NB4 (cell line): ENCODE data around the gene ANKAR.
A peak's percentile ranks its signal among the peaks of the same experiment; 100 is the strongest.
"Not testable (repeated sequence)": the region's sequence is repeated elsewhere in the genome, so short reads cannot be mapped to it uniquely, and the experiment has no call there.

Experiments
- DNase-seq: peaks from one replicate; pipeline ENCODE4 v3.0.0; 2010; ENCODE audit warnings: low read depth
- H3K4me3 ChIP-seq: one replicate; pipeline ENCODE4 v1.5.1; 2011; ENCODE audit warnings: mild to moderate bottlenecking, low read depth, low read length, moderate library complexity
- CTCF ChIP-seq: IDR thresholded peaks from one replicate; pipeline ENCODE4 v1.5.1; 2012; ENCODE audit warnings: low read depth, low read length
- MYC ChIP-seq: IDR thresholded peaks from 2 replicates; pipeline ENCODE4 v1.6.1; 2011; ENCODE audit warnings: low read depth, low read length
- POLR2A ChIP-seq: IDR thresholded peaks from 2 replicates; pipeline ENCODE4 v1.6.1; 2011; ENCODE audit warnings: mild to moderate bottlenecking; ENCODE audit not compliant: insufficient read length; ENCODE audit errors: extremely low read depth
- TF ChIP-seq, protein P1 (sequence below): IDR thresholded peaks from 2 replicates; pipeline ENCODE4 v1.6.1; 2011; ENCODE audit warnings: low read depth, low read length

The ANKAR gene

DNA sequence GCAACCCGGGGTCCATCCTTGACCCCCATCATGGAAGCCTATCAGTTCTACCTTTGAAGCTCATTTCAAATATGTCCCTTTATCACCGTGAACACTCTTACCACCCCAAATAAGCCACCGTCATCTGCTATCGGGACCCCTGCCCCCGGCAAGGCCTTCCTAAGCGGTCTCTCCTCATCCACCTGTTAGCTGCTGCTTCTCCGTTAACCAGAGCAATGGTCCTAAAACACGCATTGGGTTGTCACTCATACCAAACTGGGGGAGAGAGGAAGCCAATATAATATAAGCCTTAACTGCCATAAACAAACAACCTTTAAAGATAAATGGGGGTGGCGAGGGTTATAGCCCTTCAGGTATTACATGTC lies 12.5 kb upstream of the ANKAR start:
- peak overlapping the region; percentile 97 for H3K4me3 ChIP-seq
- peak; percentile 26 for DNase-seq
- TF ChIP-seq, protein P1, sequence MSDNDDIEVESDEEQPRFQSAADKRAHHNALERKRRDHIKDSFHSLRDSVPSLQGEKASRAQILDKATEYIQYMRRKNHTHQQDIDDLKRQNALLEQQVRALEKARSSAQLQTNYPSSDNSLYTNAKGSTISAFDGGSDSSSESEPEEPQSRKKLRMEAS = no peak
- TF ChIP-seq CTCF (no peak), MYC (no peak), POLR2A (no peak)

DNA sequence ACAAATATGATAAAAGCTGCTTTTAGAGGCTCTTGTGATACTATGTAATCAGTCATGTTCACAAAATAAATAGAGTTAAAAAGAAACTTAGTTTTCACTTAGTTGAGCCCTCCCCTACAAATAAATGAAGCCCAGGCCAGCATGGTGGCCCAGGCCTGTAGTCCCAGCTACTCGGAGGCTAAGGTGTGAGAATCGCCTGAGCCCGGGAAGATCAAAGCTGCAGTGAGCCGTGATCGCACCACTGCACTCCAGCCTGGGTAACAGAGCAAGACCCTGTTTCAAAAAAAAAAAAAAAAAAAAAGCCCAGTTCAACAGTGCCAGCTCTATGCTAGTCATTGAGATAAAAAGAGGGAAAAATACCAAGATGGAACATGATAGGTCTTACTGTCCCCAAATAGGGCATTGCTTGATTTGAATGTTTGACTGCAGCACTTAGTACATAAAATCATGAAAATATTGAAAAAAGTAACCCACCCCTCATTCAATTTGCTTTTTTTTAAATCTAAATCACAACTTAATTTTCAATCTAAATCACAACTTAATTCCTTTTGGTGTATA lies 11.7 kb upstream of the ANKAR start:
- H3K4me3 ChIP-seq = peak overlapping the region; percentile 97
- no peak for TF ChIP-seq MYC
- TF ChIP-seq, protein P1 = no peak
- no peak for TF ChIP-seq POLR2A
- no peak for TF ChIP-seq CTCF

DNA sequence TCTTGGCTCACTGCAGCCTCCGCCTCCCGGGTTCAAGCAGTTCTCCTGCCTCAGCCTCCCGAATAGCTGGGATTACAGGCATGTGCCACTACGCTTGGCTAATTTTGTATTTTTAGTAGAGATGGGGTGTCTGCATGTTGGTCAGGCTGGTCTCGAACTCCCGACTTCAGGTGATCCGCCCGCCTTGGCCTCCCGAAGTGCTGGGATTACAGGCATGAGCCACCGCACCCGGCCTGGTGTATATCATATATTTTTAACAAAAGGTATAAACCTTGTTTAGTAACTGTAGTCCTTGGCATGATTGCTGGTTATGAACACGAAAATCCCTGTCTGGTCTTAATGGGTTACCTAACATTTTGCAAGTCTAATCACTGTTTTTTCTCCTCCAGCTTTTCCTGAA lies 11.2 kb upstream of the ANKAR start:
- H3K4me3 ChIP-seq = peak overlapping the region; percentile 37
- DNase-seq = not testable (repeated sequence)

More for the DNA sequence above, 11.7 kb upstream of the ANKAR start:
- no peak for DNase-seq

- H3K4me3 ChIP-seq = no peak overlapping the region
- TF ChIP-seq, protein P1 = no peak
- TF ChIP-seq CTCF (no peak), MYC (no peak), POLR2A (no peak)
- no peak for DNase-seq
These were observed 4.6 kb upstream of the ANKAR start for GRCh38 chr2:189669913-189670312.

DNA sequence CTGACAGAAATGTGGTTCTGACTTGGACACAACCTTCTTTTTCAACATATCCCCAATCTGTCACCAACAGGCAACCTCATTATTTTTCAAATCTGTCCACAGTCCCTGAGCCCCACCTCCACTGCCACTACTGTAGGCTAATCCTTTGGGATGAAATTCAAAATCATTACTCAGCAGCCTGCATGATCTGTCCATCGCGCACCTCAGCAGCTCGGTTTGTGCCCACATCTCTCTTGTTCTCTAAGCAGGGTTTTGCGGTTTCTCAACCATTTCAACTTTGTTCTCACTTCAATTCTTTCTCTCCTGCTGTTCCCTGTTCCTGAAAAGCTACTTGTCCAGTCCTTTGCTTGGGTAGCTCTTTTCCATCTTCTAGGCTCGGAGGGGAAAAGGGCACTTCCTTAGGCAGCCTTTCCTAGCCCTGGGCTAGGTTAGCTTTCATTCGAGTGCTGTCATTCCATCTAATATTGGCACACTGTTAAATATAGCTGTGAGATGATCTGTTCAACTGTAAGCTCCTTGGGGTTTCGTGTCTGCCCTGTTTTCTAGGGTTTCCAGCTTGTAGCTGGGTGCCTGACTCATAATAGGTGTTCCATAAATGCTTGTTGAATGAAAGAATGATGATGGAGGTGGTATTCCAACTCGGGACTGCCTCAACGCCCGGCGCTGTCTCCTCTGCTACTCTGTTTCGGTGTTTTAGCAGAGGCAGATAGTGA lies 653 bp upstream of the ANKAR start:
- peak overlapping the region; percentile 30 for H3K4me3 ChIP-seq
- TF ChIP-seq MYC (no peak), CTCF (no peak), POLR2A (no peak)
- TF ChIP-seq, protein P1 = no peak
- no peak for DNase-seq

- no peak for DNase-seq
- no peak overlapping the region for H3K4me3 ChIP-seq
These were observed 2.0 kb downstream of the ANKAR start for GRCh38 chr2:189676471-189676870.

More at GRCh38 chr2:189676471-189676870, 2.0 kb downstream of the ANKAR start:
- TF ChIP-seq MYC (no peak), CTCF (no peak), POLR2A (no peak)
- TF ChIP-seq, protein P1 = no peak
